ENCODE measurements around the gene MID2. TPM values are rescaled to one million over a fixed set of nuclear protein-coding genes. Genes with fewer than 3 reads are reported as not detected.

The MID2 gene
- total RNA-seq, 4 donors from 2014 or later: 21.6 to 37.7 (median 29.5) TPM

GRCh38 chrX:107831071-107831730, 5.5 kb downstream of the MID2 start:
- TF ChIP-seq CTCF (IDR thresholded peaks at IDR 0.05; ENCODE audit: low read depth): no peak

- no peak for TF ChIP-seq CTCF (IDR thresholded peaks at IDR 0.05; ENCODE audit: low read depth)
Observed at GRCh38 chrX:107834275-107835201, 8.9 kb downstream of the MID2 start.

- TF ChIP-seq CTCF (IDR thresholded peaks at IDR 0.05; ENCODE audit: low read depth): no peak
Observed at GRCh38 chrX:107836958-107837357, 11.3 kb downstream of the MID2 start.

GRCh38 chrX:107840971-107841370, 15.3 kb downstream of the MID2 start:
- TF ChIP-seq CTCF (IDR thresholded peaks at IDR 0.05; ENCODE audit: low read depth): no peak

- no peak for TF ChIP-seq CTCF (IDR thresholded peaks at IDR 0.05; ENCODE audit: low read depth)
Observed at GRCh38 chrX:107842715-107843400, 17.2 kb downstream of the MID2 start.

GRCh38 chrX:107845625-107846024, 20.0 kb downstream of the MID2 start:
- TF ChIP-seq CTCF (IDR thresholded peaks at IDR 0.05; ENCODE audit: low read depth): no peak

- TF ChIP-seq CTCF (IDR thresholded peaks at IDR 0.05; ENCODE audit: low read depth): no peak
Observed at GRCh38 chrX:107848591-107848990, 22.9 kb downstream of the MID2 start.
